NT2/D1 (cell line): Measurements from ENCODE around the gene ENTHD1.

ENCODE experiments used
- DNase-seq: peaks from one replicate; pipeline ENCODE4 v3.0.0-alpha.2; 2011; ENCODE audit warnings: low read depth, low spot score
- H3K27me3 ChIP-seq: 2 replicates; pipeline ENCODE4 v1.6.0; 2011; ENCODE audit warnings: mild to moderate bottlenecking; ENCODE audit not compliant: insufficient read length, insufficient read depth
- H3K36me3 ChIP-seq: 2 replicates; pipeline ENCODE4 v1.6.1; 2011; ENCODE audit warnings: mild to moderate bottlenecking, low read length, mixed read lengths; ENCODE audit not compliant: insufficient read depth, insufficient read length
- H3K4me1 ChIP-seq: 2 replicates; pipeline ENCODE4 v1.5.1; 2011; ENCODE audit not compliant: insufficient read depth, insufficient read length
- H3K4me3 ChIP-seq: 2 replicates; pipeline ENCODE4 v1.5.1; 2011; ENCODE audit warnings: low read depth; ENCODE audit not compliant: insufficient read length
- H3K9ac ChIP-seq: 2 replicates; pipeline ENCODE4 v1.6.0; 2011; ENCODE audit warnings: low read depth; ENCODE audit not compliant: insufficient read length
- H3K9me3 ChIP-seq: 2 replicates; pipeline ENCODE4 v1.5.1; 2011; ENCODE audit warnings: mild to moderate bottlenecking, low read length; ENCODE audit not compliant: insufficient read depth
- SUZ12 ChIP-seq: IDR thresholded peaks from 2 replicates; pipeline ENCODE4 v1.6.1; 2011; ENCODE audit not compliant: insufficient read length, insufficient read depth; ENCODE audit errors: extremely low read depth
- YY1 ChIP-seq: IDR thresholded peaks from 2 replicates; pipeline ENCODE4 v1.6.1; 2011; ENCODE audit not compliant: insufficient read length, insufficient read depth
- ZNF274 ChIP-seq: IDR thresholded peaks from 2 replicates; pipeline ENCODE4 v1.6.1; 2011; ENCODE audit warnings: mild to moderate bottlenecking, low read depth, low read length

ENTHD1 gene, protein sequence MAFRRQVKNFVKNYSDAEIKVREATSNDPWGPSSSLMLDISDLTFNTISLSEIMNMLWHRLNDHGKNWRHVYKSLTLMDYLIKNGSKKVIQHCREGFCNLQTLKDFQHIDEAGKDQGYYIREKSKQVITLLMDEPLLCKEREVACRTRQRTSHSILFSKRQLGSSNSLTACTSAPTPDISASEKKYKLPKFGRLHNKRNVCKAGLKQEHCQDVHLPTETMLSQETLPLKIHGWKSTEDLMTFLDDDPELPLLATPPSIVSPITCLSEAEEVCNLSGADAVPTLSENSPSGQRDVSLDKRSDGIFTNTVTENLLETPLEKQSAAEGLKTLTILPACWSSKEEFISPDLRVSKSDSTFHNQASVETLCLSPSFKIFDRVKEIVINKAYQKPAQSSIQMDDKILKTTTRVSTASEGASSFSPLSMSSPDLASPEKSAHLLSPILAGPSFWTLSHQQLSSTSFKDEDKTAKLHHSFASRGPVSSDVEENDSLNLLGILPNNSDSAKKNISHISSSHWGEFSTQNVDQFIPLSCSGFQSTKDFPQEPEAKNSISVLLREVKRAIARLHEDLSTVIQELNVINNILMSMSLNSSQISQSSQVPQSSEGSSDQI

DNA sequence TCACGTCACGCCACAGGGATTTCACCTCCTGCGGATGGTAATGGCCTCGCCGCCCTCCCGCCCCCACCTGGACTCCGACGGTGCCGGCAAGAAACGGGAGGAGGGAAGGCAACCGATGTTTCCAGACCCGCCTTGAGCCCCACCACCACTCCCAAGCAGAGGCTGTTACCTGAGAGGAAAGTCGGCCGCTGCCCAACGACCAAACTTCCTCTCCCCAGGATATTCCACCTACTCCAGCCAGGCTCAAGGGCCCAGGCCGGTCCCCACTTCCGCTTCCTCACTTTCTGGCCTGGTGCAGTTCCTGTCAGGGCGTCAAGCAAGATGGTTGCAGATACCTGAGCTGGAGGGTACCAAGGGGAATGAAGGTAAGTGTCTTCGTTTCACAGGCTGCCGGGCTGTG is at the start of gene ENTHD1:
ENTHD1 (minus strand) TSS at position 235 of the 400 bp plus-strand sequence. CDS start 6,012 bp downstream, outside the sequence.
- no peaks in the 10 kb centered on the region for H3K4me1 ChIP-seq
- no peak for DNase-seq
- H3K9ac ChIP-seq = no peak within 1 kb of the TSS
- no peaks in the 10 kb centered on the region for H3K27me3 ChIP-seq
- H3K36me3 ChIP-seq = no peaks in the 10 kb centered on the region
- no peaks in the 10 kb centered on the region for H3K9me3 ChIP-seq
- TF ChIP-seq YY1 (no peak), SUZ12 (no peak), ZNF274 (no peak)
- H3K4me3 ChIP-seq = no peak within 1 kb of the TSS

DNA sequence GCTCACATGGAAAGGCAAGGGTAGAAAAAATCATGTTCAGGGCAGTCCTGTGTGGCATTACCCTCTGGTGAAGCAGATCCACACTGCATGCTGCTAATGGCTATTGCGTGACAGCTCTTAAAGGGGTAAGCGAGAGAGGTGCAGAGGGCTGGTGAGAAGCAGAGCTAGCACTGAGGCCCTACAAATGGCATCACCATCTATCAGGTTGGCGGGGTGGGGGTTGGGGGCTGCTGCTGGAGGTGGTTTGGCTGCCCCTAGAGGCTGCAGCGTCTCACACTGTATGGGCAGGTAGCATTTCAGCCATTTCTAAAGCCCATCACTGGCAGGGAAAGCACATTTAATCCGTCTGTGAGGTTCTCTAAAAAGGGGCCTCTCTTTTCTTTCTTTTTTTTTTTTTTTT is 49.8 kb upstream of the ENTHD1 start:
- H3K27me3 ChIP-seq = no peaks in the 10 kb centered on the region
- no peak overlapping the region for H3K4me3 ChIP-seq
- no peaks in the 10 kb centered on the region for H3K4me1 ChIP-seq
- no peak for DNase-seq
- no peaks in the 10 kb centered on the region for H3K36me3 ChIP-seq
- H3K9me3 ChIP-seq = no peaks in the 10 kb centered on the region
- no peak overlapping the region for H3K9ac ChIP-seq
- TF ChIP-seq YY1 = no peak
- TF ChIP-seq SUZ12 = no peak
- TF ChIP-seq ZNF274 = no peak

DNA sequence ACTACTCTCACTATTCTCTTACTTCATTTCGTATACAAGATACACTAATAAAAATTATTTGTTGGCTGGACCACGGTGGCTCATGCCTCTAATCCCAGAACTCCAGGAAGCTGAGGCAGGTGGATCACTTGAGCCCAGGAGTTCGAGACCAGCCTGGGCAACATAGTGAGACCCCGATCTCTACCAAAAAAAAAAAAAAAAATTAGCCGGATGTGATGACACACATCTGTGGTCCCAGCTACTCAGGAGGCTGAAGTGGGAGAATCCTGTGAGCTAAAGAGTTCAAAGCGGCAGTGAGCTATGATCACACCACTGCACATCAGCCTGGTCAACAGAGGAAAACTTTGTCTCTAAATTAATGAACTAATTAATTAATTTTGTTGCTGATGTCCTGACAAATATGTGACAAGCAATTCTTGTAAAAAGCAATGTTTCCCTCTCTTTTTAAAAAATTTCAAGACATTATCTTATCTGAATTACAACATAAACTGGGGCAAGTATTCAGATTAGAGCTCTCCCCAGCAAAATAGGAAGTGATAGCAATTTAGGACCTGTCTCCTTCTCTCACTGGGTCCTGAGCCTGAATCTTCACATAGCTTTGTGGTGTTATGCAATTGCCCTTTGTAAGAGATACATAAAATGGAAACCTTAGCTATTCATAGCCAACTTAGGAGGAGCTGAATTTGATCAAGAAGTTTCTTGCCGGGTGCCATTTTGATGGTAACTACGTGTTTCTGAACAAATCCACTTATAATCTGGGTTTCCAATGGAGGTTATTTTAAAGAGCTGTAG is 49.1 kb upstream of the ENTHD1 start:
- H3K4me1 ChIP-seq = no peaks in the 10 kb centered on the region
- no peaks in the 10 kb centered on the region for H3K36me3 ChIP-seq
- no peaks in the 10 kb centered on the region for H3K27me3 ChIP-seq
- no peak for DNase-seq
- H3K4me3 ChIP-seq = no peak overlapping the region
- no peak overlapping the region for H3K9ac ChIP-seq
- H3K9me3 ChIP-seq = no peaks in the 10 kb centered on the region
- no peak for TF ChIP-seq SUZ12
- TF ChIP-seq ZNF274 = no peak
- TF ChIP-seq YY1 = no peak

DNA sequence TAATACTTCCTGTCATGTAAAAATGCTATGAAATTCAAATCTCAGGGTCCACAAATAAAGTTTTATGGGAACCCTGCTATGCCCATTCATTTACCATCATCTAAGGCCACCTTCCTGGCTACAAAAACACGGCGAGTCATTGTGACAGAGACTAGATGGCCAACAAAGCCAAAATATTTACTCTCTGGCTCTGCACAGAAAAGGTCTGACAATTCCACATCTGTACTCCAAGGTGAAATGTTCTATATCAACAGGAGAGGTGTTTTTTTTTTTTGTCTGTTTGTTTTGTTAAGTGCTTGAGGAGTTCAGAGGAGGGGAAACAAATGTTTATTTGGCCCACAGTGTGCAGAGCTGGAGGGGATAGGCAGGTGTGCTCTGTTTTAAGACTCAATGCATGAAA is 48.0 kb upstream of the ENTHD1 start:
- no peaks in the 10 kb centered on the region for H3K27me3 ChIP-seq
- no peak overlapping the region for H3K9ac ChIP-seq
- no peak overlapping the region for H3K4me3 ChIP-seq
- H3K9me3 ChIP-seq = no peaks in the 10 kb centered on the region
- H3K4me1 ChIP-seq = no peaks in the 10 kb centered on the region
- no peak for DNase-seq
- H3K36me3 ChIP-seq = no peaks in the 10 kb centered on the region
- TF ChIP-seq YY1 (no peak), ZNF274 (no peak), SUZ12 (no peak)

DNA sequence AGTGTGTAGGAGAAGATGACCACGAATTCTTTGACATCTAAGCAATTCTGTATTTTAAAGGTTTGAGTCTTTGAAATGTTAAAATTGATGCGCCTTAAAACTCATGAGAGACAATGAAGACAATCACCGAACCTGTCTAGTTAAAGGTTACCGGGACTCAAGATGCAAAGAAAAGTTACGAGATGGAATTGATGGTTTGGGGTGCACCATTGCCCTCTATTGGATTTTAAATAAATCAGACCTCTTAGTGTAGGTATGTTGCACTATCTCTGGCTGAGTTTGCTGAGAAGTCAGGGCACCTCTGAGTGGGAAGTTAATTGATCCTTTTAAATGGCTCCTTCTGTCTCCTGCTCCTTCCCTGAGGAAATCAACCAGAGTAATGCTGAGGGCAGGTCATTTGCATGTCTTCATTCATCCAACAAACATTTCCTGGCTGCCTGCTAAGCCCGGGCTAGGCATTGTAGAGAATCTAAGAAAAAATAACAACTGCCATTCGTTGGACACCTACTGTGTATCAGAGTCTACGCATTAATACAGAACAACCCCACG is 47.3 kb upstream of the ENTHD1 start:
- H3K36me3 ChIP-seq = no peaks in the 10 kb centered on the region
- no peak overlapping the region for H3K9ac ChIP-seq
- no peaks in the 10 kb centered on the region for H3K27me3 ChIP-seq
- no peak overlapping the region for H3K4me3 ChIP-seq
- TF ChIP-seq YY1 = no peak
- TF ChIP-seq ZNF274 = no peak
- TF ChIP-seq SUZ12 = no peak
- H3K4me1 ChIP-seq = no peaks in the 10 kb centered on the region
- no peaks in the 10 kb centered on the region for H3K9me3 ChIP-seq
- DNase-seq = peak; percentile 15

DNA sequence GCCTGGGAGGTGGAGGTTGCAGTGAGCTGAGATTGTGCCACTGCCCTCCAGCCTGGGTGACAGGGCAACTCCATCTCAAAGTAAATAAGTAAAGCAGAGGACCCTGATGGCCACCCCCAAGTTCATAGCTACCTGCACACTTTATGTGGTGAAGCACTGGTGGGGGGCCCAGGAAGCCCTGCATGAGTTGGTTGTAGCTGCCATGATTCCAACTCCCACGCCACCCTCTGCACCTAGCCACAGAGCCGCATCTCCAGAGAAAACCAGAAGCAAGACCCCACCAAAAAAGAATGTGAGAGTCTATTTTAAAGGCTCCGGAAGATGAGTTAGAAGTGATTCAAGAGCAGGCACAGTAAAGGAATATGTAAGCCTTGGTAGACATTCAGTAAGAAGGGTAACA is 46.3 kb upstream of the ENTHD1 start:
- H3K4me3 ChIP-seq = no peak overlapping the region
- H3K9ac ChIP-seq = no peak overlapping the region
- H3K4me1 ChIP-seq = no peaks in the 10 kb centered on the region
- H3K27me3 ChIP-seq = no peaks in the 10 kb centered on the region
- no peak for DNase-seq
- no peak for TF ChIP-seq YY1
- no peak for TF ChIP-seq SUZ12
- no peak for TF ChIP-seq ZNF274
- no peaks in the 10 kb centered on the region for H3K36me3 ChIP-seq
- H3K9me3 ChIP-seq = no peaks in the 10 kb centered on the region
